ENCODE data around the gene LRRC55. TPM values are rescaled to one million over a fixed set of nuclear protein-coding genes. Genes with fewer than 3 reads are reported as not detected.

Gene LRRC55
- total and polyA plus RNA-seq, 9 of the 15 experiments (the other 6 are each of a cell fraction or from before 2014, with no cell fraction given), result not detected

- TF ChIP-seq RBM25 (IDR thresholded peaks at IDR 0.05; ENCODE audit: low read depth, low read length, severe bottlenecking) (peak; percentile 3), HMG20B (CRISPR knock-in tag; IDR thresholded peaks at IDR 0.05) (no peak)
Observed at GRCh38 chr11:57146301-57146700, 35.5 kb upstream of the LRRC55 start (continued).

DNA sequence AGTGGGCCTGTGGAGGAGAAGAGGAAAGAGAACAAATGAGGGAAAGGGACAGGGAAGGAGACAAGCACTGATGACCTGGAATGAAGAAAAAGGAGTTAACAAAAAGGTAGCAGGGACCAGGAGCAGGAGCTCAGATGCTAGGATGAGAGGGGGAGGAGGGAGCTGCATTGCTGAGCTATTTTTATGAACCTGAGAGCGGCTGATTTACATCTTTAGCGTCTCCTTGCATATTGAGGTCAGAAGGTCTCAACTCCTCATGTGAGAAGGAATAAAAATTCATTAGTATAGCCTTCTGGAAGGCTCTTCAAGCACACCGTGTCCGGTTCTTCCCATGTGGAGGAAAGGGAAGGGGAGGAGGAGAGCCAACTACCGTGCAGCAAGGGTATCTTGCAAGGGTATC lies 33.1 kb upstream of the LRRC55 start:
- intact Hi-C loops (cut with micrococcal nuclease), result no loop called here
- 24% methylated on average over 4 of the region's 5 CpGs for WGBS (ENCODE audit: insufficient coverage, low coverage, missing lambda C conversion rate)
- Histone ChIP-seq H3K27me3 (ENCODE audit: control insufficient read depth in 2 of 2, insufficient read depth in 2 of 2, low read length in 2 of 2) (no peaks in the 10 kb centered on the region), H3K4me3 (no peak overlapping the region), H3K9ac (ENCODE audit: insufficient read depth in 1 of 2, low read depth in 2 of 2, low read length in 2 of 2) (no peak overlapping the region), H3K4me2 (ENCODE audit: insufficient read depth, low read length) (no peak overlapping the region), H3K79me2 (ENCODE audit: control insufficient read depth, insufficient read depth, low read length) (no peaks in the 10 kb centered on the region), H3K4me1 (replicated peaks in 1 of 2; ENCODE audit: control insufficient read depth in 2 of 2, insufficient read depth in 2 of 2, low read length in 2 of 2) (peaks cover 16 to 28% of the 10 kb centered on the region in 2 experiments; a peak in 4 of 5 replicates), H2AFZ (ENCODE audit: low read depth, low read length) (0 out of 2 replicates have a peak overlapping the region, but pooled peaks have one; percentile 7), H3K36me3 (ENCODE audit: control insufficient read depth, insufficient read depth, low read length) (no peaks in the 10 kb centered on the region), H3K9me1 (ENCODE audit: control insufficient read depth, insufficient read depth, low read length) (peaks cover 3% of the 10 kb centered on the region), H3K9me3 (replicated peaks; ENCODE audit: control insufficient read depth, insufficient read depth, low read depth, low read length) (no peaks in the 10 kb centered on the region), H4K20me1 (replicated peaks; ENCODE audit: control insufficient read depth, insufficient read depth, low read length) (no peaks in the 10 kb centered on the region), H3K27ac (ENCODE audit: extremely low read depth, low read depth, low read length) (no peak overlapping the region)
- ATAC-seq (no peak), DNase-seq (ENCODE audit: extremely low read depth in 1 of 4, low spot score in 3 of 4) (no peak), FAIRE-seq (no peak)
- BruUV-seq (replicated peaks), result no TSS peak
- TF ChIP-seq XRCC4 (IDR thresholded peaks at IDR 0.05; ENCODE audit: extremely low read depth, insufficient read depth, insufficient read length), result no peak
- TF ChIP-seq ZNF165 (CRISPR knock-in tag; IDR thresholded peaks at IDR 0.05; ENCODE audit: borderline replicate concordance), result no peak
- TF ChIP-seq ZNF780A (CRISPR knock-in tag; IDR thresholded peaks at IDR 0.05), result no peak
- TF ChIP-seq, protein P1, sequence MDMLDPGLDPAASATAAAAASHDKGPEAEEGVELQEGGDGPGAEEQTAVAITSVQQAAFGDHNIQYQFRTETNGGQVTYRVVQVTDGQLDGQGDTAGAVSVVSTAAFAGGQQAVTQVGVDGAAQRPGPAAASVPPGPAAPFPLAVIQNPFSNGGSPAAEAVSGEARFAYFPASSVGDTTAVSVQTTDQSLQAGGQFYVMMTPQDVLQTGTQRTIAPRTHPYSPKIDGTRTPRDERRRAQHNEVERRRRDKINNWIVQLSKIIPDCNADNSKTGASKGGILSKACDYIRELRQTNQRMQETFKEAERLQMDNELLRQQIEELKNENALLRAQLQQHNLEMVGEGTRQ (CRISPR knock-in tag; IDR thresholded peaks at IDR 0.05), result no peak
- TF ChIP-seq, protein P2, sequence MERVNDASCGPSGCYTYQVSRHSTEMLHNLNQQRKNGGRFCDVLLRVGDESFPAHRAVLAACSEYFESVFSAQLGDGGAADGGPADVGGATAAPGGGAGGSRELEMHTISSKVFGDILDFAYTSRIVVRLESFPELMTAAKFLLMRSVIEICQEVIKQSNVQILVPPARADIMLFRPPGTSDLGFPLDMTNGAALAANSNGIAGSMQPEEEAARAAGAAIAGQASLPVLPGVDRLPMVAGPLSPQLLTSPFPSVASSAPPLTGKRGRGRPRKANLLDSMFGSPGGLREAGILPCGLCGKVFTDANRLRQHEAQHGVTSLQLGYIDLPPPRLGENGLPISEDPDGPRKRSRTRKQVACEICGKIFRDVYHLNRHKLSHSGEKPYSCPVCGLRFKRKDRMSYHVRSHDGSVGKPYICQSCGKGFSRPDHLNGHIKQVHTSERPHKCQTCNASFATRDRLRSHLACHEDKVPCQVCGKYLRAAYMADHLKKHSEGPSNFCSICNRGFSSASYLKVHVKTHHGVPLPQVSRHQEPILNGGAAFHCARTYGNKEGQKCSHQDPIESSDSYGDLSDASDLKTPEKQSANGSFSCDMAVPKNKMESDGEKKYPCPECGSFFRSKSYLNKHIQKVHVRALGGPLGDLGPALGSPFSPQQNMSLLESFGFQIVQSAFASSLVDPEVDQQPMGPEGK (CRISPR knock-in tag; IDR thresholded peaks at IDR 0.05; ENCODE audit: borderline replicate concordance), result no peak
- TF ChIP-seq, protein P3, sequence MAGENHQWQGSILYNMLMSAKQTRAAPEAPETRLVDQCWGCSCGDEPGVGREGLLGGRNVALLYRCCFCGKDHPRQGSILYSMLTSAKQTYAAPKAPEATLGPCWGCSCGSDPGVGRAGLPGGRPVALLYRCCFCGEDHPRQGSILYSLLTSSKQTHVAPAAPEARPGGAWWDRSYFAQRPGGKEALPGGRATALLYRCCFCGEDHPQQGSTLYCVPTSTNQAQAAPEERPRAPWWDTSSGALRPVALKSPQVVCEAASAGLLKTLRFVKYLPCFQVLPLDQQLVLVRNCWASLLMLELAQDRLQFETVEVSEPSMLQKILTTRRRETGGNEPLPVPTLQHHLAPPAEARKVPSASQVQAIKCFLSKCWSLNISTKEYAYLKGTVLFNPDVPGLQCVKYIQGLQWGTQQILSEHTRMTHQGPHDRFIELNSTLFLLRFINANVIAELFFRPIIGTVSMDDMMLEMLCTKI (IDR thresholded peaks at IDR 0.05; ENCODE audit: partially characterized antibody), result no peak
- no peak for TF ChIP-seq SREBF1 (IDR thresholded peaks at IDR 0.05; ENCODE audit: borderline replicate concordance, low read depth, low read length)
- no peak for TF ChIP-seq CBX3 (IDR thresholded peaks at IDR 0.05; ENCODE audit: borderline replicate concordance in 1 of 2, low read length in 2 of 2)
- POLR2A ChIA-PET, result interaction anchor here (0.6 to 1.0 kb wide), 2 partner anchors 85 to 94 kb away, joined by 4 read pairs; no protein-coding TSS in a partner anchor
- CTCF ChIA-PET (ENCODE audit: low intra/inter-chr PET ratio), result no interaction called here
- in situ Hi-C loops (cut with MboI), result no loop called here
